Upper lobe of left lung (tissue), 6 donors: Measurements from ENCODE around the gene ACP2. TPM values are rescaled to one million over a fixed set of nuclear protein-coding genes. Genes with fewer than 3 reads are reported as not detected.
"Not testable (repeated sequence)": the region's sequence is repeated elsewhere in the genome, so short reads cannot be mapped to it uniquely, and the experiment has no call there.

ENCODE experiments used
- ATAC-seq, 2 donors: fragments of 200-7000 bp; cut with Tn5 transposase; one replicate each; pipeline ENCODE4 v1.9.1; 2022; ENCODE audit warnings: mild to moderate bottlenecking in 2 of 2, moderate library complexity in 2 of 2; ENCODE audit not compliant: low FRiP score in 2 of 2
- DNase-seq, 2 donors: peaks; one replicate each; pipeline ENCODE4 v3.0.0-alpha.2; 2019 to 2020
- H3K27ac ChIP-seq, 4 donors: fragments of 200-600 bp; sonication (generic); one replicate each; pipeline ENCODE4 v1.5.1; 2016 to 2019
- H3K27me3 ChIP-seq, 4 donors: fragments of 200-600 bp; sonication (generic); one replicate each; pipeline ENCODE4 v1.5.1; 2017 to 2019
- H3K36me3 ChIP-seq, 4 donors: fragments of 200-600 bp; sonication (generic); one replicate each; pipeline ENCODE4 v1.5.1; 2016 to 2019
- H3K4me1 ChIP-seq, 4 donors: fragments of 200-600 bp; sonication (generic); one replicate each; pipeline ENCODE4 v1.5.1; 2018 to 2019
- H3K4me3 ChIP-seq, 4 donors: fragments of 200-600 bp; sonication (generic); one replicate each; pipeline ENCODE4 v1.5.1; 2017 to 2019; ENCODE audit warnings: mild to moderate bottlenecking in 2 of 4, moderate library complexity in 1 of 4
- H3K9me3 ChIP-seq, 4 donors: fragments of 200-600 bp; sonication (generic); one replicate each; pipeline ENCODE4 v1.5.1; 2018 to 2019
- EP300 ChIP-seq, 4 donors: sonication (generic); formaldehyde crosslinking; IDR thresholded peaks; one replicate each; pipeline ENCODE4 v1.5.1; 2017; ENCODE audit warnings: antibody characterized with exemption in 4 of 4, control low read depth in 2 of 4
- POLR2A ChIP-seq, 4 donors: fragments of 450-650 bp; IDR thresholded peaks; one replicate each; pipeline ENCODE4 v1.5.1; 2016 to 2017; ENCODE audit warnings: antibody characterized with exemption in 4 of 4, mild to moderate bottlenecking in 2 of 4
- POLR2AphosphoS5 ChIP-seq, 2 donors: sonication (generic); formaldehyde crosslinking; IDR thresholded peaks; one replicate each; pipeline ENCODE4 v1.5.1; 2017; ENCODE audit warnings: antibody characterized with exemption in 2 of 2
- WGBS, 2 donors: methylation state at CpG; one replicate each; pipeline ENCODE4 v1.1.5; 2017 to 2018; 5-methylcytosine and 5-hydroxymethylcytosine counted together
- total RNA-seq, 6 donors: library from RNA; depleted of rRNA in 4 of 6; stranded (reverse); fragments of >200 nt in 4 of 6; gene quantifications; one replicate each; pipeline versions ENCODE4 v1.1.0 to v1.2.1, GENCODE V29; 2016 to 2021
- TF ChIP-seq, protein P1 (sequence below), 6 experiments: fragments of 450-650 bp in 4 of 6; fragments of 200-600 bp in 2 of 6; sonication (generic) in 2 of 6; IDR thresholded peaks; one replicate each; pipeline ENCODE4 v1.5.1; 2016 to 2019; ENCODE audit warnings: antibody characterized with exemption in 6 of 6
- donor health status: DM: no; HTN: no; CAD: no; lungs with moderate emphysema.
- donor health status: DM: no; HTN: yes; CAD: no; lungs with severe emphysema.

Gene ACP2
- total RNA-seq, 6 donors from 2014 or later: 37.0 to 78.6 (median 46.5) TPM

DNA sequence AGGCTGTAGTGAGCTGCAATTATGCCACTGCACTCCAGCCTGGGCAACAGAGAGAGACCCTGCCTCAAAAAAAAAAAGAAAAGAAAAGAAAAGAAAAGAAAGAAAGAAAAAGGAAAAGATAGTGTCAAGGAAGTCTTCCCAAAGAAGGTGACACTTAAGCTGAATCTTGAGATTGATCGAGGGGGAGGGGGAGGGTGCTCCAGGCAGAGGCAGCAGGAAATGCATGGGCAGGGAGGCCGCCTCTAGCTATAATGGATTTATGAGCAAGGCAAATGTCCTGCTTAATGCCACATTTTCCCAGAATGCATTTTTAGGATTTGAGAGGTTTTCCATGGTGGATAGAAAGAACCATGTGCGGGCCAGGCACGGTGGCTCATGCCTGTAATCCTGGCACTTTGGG is 47.6 kb downstream of the ACP2 start:
- no peak for DNase-seq
- Histone ChIP-seq H3K4me3 (no peak overlapping the region), H3K4me1 (no peaks in the 10 kb centered on the region), H3K36me3 (no peaks in the 10 kb centered on the region), H3K9me3 (no peaks in the 10 kb centered on the region), H3K27ac (no peak overlapping the region), H3K27me3 (no peaks in the 10 kb centered on the region)
- 78 to 80% methylated on average over 4 of the region's 4 CpGs for WGBS, 2 donors
- TF ChIP-seq, protein P1, sequence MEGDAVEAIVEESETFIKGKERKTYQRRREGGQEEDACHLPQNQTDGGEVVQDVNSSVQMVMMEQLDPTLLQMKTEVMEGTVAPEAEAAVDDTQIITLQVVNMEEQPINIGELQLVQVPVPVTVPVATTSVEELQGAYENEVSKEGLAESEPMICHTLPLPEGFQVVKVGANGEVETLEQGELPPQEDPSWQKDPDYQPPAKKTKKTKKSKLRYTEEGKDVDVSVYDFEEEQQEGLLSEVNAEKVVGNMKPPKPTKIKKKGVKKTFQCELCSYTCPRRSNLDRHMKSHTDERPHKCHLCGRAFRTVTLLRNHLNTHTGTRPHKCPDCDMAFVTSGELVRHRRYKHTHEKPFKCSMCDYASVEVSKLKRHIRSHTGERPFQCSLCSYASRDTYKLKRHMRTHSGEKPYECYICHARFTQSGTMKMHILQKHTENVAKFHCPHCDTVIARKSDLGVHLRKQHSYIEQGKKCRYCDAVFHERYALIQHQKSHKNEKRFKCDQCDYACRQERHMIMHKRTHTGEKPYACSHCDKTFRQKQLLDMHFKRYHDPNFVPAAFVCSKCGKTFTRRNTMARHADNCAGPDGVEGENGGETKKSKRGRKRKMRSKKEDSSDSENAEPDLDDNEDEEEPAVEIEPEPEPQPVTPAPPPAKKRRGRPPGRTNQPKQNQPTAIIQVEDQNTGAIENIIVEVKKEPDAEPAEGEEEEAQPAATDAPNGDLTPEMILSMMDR (IDR thresholded peaks at IDR 0.05): no peak
- no peak for TF ChIP-seq POLR2A (IDR thresholded peaks at IDR 0.05)
- TF ChIP-seq EP300 (IDR thresholded peaks at IDR 0.05): no peak
- no peak for TF ChIP-seq POLR2AphosphoS5 (IDR thresholded peaks at IDR 0.05)
- no peak for ATAC-seq

DNA sequence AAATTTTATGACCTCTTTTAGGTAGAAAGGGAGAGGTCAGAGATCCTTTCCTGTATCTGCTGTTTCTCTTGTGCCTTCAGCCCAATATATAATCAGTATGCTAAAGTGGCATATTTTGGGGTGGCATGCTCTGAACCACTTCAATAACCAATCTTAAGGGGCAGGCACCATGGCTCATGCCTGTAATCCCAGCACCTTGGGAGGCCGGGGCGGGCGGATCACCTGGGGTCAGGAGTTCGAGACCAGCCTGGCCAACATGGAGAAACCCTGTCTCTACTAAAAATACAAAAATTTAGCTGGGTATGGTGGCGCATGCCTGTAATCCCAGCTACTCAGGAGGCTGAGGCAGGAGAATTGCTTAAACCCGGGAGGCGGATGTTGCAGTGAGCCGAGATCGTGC is 50.5 kb downstream of the ACP2 start:
- WGBS, 2 donors: 90 to 96% methylated on average over 9 of the region's 9 CpGs
- peak in 1 of 2 donors; percentile 52 for DNase-seq
- H3K4me3 ChIP-seq, ATAC-seq, H3K27ac ChIP-seq, H3K36me3 ChIP-seq, H3K27me3 ChIP-seq, H3K4me1 ChIP-seq, H3K9me3 ChIP-seq: not testable (repeated sequence)

DNA sequence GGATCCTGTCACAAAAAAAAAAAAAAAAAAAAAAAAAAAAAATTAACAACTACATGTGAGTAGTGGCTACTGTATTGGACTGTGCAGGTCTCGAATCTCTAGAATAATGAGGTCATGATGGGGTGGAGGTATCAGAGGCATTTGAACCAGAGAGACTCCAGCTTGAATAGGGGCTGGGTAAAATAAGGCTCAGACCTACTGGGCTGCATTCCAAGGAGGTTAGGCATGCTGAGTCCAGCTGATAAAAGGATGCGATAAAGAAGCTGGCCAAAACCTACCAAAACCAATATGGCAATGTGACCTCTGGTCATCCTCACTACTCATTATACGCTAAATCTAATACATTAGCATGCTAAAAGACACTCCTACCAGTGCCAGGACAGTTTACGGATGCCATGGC is 56.5 kb downstream of the ACP2 start:
- WGBS, 2 donors: 79% methylated on average over 4 of the region's 4 CpGs
- no peaks in the 10 kb centered on the region for H3K36me3 ChIP-seq
- H3K27me3 ChIP-seq: peaks cover 0 to 8% (median 0%) of the 10 kb centered on the region in 4 donors
- no peak overlapping the region for H3K4me3 ChIP-seq
- TF ChIP-seq POLR2A (IDR thresholded peaks at IDR 0.05) (no peak), POLR2AphosphoS5 (IDR thresholded peaks at IDR 0.05) (no peak), EP300 (IDR thresholded peaks at IDR 0.05) (no peak)
- TF ChIP-seq, protein P1 (IDR thresholded peaks at IDR 0.05): no peak
- ATAC-seq: no peak
- peaks cover 9 to 17% (median 14%) of the 10 kb centered on the region in 4 donors for H3K4me1 ChIP-seq
- no peaks in the 10 kb centered on the region for H3K9me3 ChIP-seq
- no peak for DNase-seq
- H3K27ac ChIP-seq: no peak overlapping the region

DNA sequence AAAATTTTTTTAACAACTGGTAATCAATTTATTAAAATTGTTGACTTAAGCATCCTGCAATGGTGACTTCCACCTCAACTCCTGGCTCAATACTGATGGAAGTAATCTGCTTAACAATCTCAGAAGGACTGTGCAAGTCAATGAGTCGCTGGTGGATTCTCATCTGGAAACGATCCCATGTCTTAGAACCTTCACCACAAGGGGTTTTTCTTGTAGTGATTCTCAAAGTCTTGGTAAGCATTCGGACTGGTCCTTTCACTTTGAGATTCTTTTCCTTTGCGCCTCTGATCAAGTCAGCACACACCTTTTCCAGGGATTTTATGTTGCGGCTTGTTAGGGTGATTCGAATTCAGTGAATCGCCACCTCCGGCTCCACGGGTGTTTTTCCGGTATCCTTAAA is 57.5 kb downstream of the ACP2 start:
- DNase-seq, H3K36me3 ChIP-seq, H3K9me3 ChIP-seq, H3K27me3 ChIP-seq, H3K27ac ChIP-seq, H3K4me3 ChIP-seq, ATAC-seq: not testable (repeated sequence)
- WGBS, 2 donors: 81 to 85% methylated on average over 10 of the region's 10 CpGs
- H3K4me1 ChIP-seq: peaks cover 18 to 27% (median 21%) of the 10 kb centered on the region in 4 donors

Other genes starting within 250 kb of the ACP2 start
- gene ARFGAP2, start 71.9 kb downstream of the ACP2 start, total RNA-seq: 100 to 1,000 TPM in 4 of 6 donors, 10 to 100 TPM in 2; 93.6 to 257 (median 110) TPM
- 10 to 100 TPM; 26.8 to 97.4 (median 52.8) TPM for gene PACSIN3, start 62.4 kb downstream of the ACP2 start, total RNA-seq
- 100 to 1,000 TPM in 1 of 6 donors, 10 to 100 TPM in 5; 18.2 to 107 (median 47.1) TPM for gene DDB2, start 33.8 kb downstream of the ACP2 start, total RNA-seq
- gene NR1H3, start 9.2 kb upstream of the ACP2 start, total RNA-seq: 100 to 1,000 TPM in 2 of 6 donors, 10 to 100 TPM in 4; 37.3 to 367 (median 49.2) TPM
- 100 to 1,000 TPM in 1 of 6 donors, 10 to 100 TPM in 5; 39.6 to 129 (median 47.9) TPM for gene MADD, start 21.3 kb upstream of the ACP2 start, total RNA-seq
- 1 to 10 TPM in 3 of 6 donors, under 1 TPM in 2, not detected in 1; 0.61 to 1.8 (median 1.0) TPM for gene MYBPC3, start 103.9 kb upstream of the ACP2 start, total RNA-seq
- gene SPI1, start 129.7 kb upstream of the ACP2 start, total RNA-seq: 100 to 1,000 TPM in 5 of 6 donors, 10 to 100 TPM in 1; 52.8 to 275 (median 179) TPM
- 10 to 100 TPM; 47.9 to 98.8 (median 62.8) TPM for gene SLC39A13, start 159.8 kb upstream of the ACP2 start, total RNA-seq
- gene PSMC3, start 177.6 kb upstream of the ACP2 start, total RNA-seq: 100 to 1,000 TPM in 3 of 6 donors, 10 to 100 TPM in 3; 70.1 to 116 (median 99.8) TPM
- gene RAPSN, start 200.3 kb upstream of the ACP2 start, total RNA-seq: 1 to 10 TPM in 2 of 6 donors, under 1 TPM in 1, not detected in 3; 0.30 to 1.1 (median 1.0) TPM